ENCODE data around the gene ZFYVE19.

GRCh38 chr15:40821195-40821594, 14.3 kb downstream of the ZFYVE19 start:
- TF ChIP-seq POLR2A (IDR thresholded peaks at IDR 0.05) (no peak), CTCF (IDR thresholded peaks at IDR 0.05) (no peak), EP300 (IDR thresholded peaks at IDR 0.05) (no peak)
